Sigmoid colon (tissue), 4 donors: ENCODE measurements around the gene ESYT3.

ENCODE experiments used
- CTCF ChIP-seq, 4 experiments: fragments of 450-650 bp in 3 of 4; fragments of 200-600 bp in 1 of 4; IDR thresholded peaks; one replicate each; pipeline ENCODE4 v1.5.1; 2016 to 2019; ENCODE audit warnings: antibody characterized with exemption in 4 of 4, mild to moderate bottlenecking in 3 of 4, moderate library complexity in 2 of 4
- POLR2A ChIP-seq, 2 donors: fragments of 450-650 bp; IDR thresholded peaks; one replicate each; pipeline ENCODE4 v1.6.1; 2016; ENCODE audit warnings: antibody characterized with exemption in 2 of 2, mild to moderate bottlenecking in 2 of 2, moderate library complexity in 2 of 2
- POLR2AphosphoS5 ChIP-seq, 4 donors: sonication (generic); formaldehyde crosslinking; IDR thresholded peaks; one replicate each; pipeline ENCODE4 v1.6.1; 2017; ENCODE audit warnings: antibody characterized with exemption in 4 of 4

GRCh38 chr3:138437281-138437680 is 2.9 kb downstream of the ESYT3 start:
- TF ChIP-seq POLR2A (IDR thresholded peaks at IDR 0.05), result no peak
- TF ChIP-seq CTCF (IDR thresholded peaks at IDR 0.05), result no peak
- TF ChIP-seq POLR2AphosphoS5 (IDR thresholded peaks at IDR 0.05), result no peak
